Activated CD8-positive, alpha-beta memory T cell treated with anti-CD3 and anti-CD28 coated beads, Interleukin-2, amount 10 ng/mL, durations not matched to agents 7 days and 5 days (primary cell): ENCODE measurements around the gene TSPAN15. TPM values are rescaled to one million over a fixed set of nuclear protein-coding genes. Genes with fewer than 3 reads are reported as not detected.
"Not testable (repeated sequence)": the region's sequence is repeated elsewhere in the genome, so short reads cannot be mapped to it uniquely, and the experiment has no call there.

Experiments
- ATAC-seq: fragments of 150-1000 bp; cut with Tn5 transposase; one replicate; pipeline ENCODE4 v1.10.0; 2021; ENCODE audit warnings: moderate library complexity
- CTCF ChIA-PET: fragments of 350-600 bp; sonication (Branson Sonifier 250); formaldehyde crosslinking; loops from one replicate; lab custom pipeline; 2021; ENCODE audit warnings: antibody characterized with exemption; lab: Charles Lee
- DNase-seq: peaks from one replicate; pipeline ENCODE4 v3.0.0-alpha.2; 2020
- H3K27ac Mint-ChIP-seq: one replicate; pipeline ENCODE4 v1.8.0; 2021; ENCODE audit warnings: mild to moderate bottlenecking, mixed read lengths
- H3K27me3 Mint-ChIP-seq: one replicate; pipeline ENCODE4 v1.8.0; 2021; ENCODE audit warnings: mixed read lengths
- H3K36me3 Mint-ChIP-seq: one replicate; pipeline ENCODE4 v1.8.0; 2021; ENCODE audit warnings: mild to moderate bottlenecking, mixed read lengths
- H3K4me1 Mint-ChIP-seq: one replicate; pipeline ENCODE4 v1.8.0; 2021; ENCODE audit warnings: mixed read lengths
- H3K4me3 Mint-ChIP-seq: one replicate; pipeline ENCODE4 v1.8.0; 2021; ENCODE audit warnings: mild to moderate bottlenecking, moderate library complexity, mixed read lengths
- H3K9me3 Mint-ChIP-seq: one replicate; pipeline ENCODE4 v1.8.0; 2022; ENCODE audit warnings: low read depth, mixed read lengths
- total RNA-seq, 2 experiments: library from RNA; stranded (reverse); gene quantifications; one replicate each; pipeline ENCODE4 v1.2.3, GENCODE V29; 2021

TSPAN15 gene
- total RNA-seq, 2 experiments from 2014 or later = 2.5 to 4.2 TPM

DNA sequence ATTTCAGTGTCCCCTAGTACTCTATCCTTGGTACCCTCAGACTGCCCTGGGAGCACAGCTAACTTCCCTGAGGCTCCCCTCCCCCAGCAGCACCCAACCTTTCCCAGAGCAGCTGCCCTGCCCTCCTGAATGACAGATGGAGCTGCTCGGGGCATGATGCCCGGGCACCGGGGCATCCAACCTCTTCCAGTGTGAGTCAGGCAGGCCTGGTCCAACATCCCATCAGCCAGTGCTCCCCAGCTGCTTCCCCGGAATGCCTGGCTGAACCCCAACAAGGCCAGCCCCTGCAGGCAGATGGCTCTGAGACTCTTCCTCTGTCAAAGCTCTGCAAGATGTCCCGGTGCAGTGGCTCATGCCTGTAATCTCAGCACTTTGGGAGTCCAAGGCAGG, 11.9 kb upstream of the TSPAN15 start:
- CTCF ChIA-PET = interaction anchor here (1.1 to 2.0 kb wide), 2 partner anchors 10 to 77 kb away, joined by 3 to 6 read pairs; no protein-coding TSS in a partner anchor
- DNase-seq (no peak), ATAC-seq (no peak)
- H3K27me3 Mint-ChIP-seq = peaks cover 33% of the 10 kb centered on the region
- no peaks in the 10 kb centered on the region for H3K4me1 Mint-ChIP-seq
- no peaks in the 10 kb centered on the region for H3K9me3 Mint-ChIP-seq
- no peaks in the 10 kb centered on the region for H3K36me3 Mint-ChIP-seq
- no peak overlapping the region for H3K4me3 Mint-ChIP-seq
- no peak overlapping the region for H3K27ac Mint-ChIP-seq

DNA sequence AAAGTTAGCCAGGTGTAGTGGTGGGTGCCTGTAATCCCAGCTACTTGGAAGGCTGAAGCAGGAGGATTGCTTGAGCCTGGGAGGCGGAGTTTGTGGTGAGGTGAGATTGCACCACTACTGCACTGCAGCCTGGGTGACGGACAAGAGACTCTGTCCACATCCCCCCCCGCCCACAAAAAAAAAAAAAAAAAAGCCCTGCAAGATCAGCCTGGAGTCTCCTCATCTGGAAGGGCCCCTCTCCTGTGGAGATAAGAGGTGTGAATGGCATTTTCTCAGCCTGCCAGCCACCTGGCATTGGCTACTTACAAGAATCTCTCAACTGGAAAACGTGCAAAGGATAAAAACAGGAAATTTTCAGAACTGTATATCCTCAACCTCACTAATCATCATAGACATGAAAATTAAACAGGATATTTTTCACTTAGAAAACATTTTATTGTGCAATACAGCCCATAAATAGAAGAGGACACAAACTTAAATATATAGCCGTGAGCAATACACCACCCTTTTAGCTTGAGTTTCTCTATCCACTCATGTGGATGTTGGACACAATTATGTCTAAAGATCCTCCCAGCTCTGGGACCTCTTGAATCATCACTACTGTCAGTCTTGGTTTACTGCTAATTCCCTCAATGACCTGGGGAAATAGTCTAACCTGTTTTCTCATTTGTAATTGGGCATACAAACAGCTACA, 11.3 kb upstream of the TSPAN15 start:
- DNase-seq (no peak), ATAC-seq (no peak)
- no peaks in the 10 kb centered on the region for H3K9me3 Mint-ChIP-seq
- no peak overlapping the region for H3K27ac Mint-ChIP-seq
- no peaks in the 10 kb centered on the region for H3K36me3 Mint-ChIP-seq
- CTCF ChIA-PET = interaction anchor here (1.1 to 1.2 kb wide), 3 partner anchors 9 to 76 kb away, joined by 3 read pairs; no protein-coding TSS in a partner anchor
- H3K4me1 Mint-ChIP-seq = no peaks in the 10 kb centered on the region
- H3K27me3 Mint-ChIP-seq = peaks cover 32% of the 10 kb centered on the region
- H3K4me3 Mint-ChIP-seq = no peak overlapping the region

DNA sequence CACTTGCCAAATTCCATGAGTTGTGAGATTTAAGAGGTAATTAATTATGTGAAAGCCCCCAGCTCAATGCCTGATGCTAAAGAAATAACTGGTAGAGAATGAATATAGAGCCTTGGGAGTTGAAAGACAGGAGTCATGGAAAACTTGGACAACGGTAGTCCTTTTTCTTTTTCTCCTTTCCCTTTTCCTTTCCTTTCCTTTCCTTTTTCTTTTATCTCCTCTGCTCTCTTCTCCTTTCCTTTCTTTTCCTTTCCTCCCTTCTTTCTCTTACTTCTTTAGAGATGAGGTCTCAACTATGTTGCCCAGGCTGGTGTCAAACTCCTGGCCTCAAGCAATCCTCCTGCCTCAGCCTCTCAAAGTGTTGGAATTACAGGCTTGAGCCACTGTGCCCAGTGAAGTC, 7.9 kb upstream of the TSPAN15 start:
- H3K36me3 Mint-ChIP-seq = no peaks in the 10 kb centered on the region
- no peak overlapping the region for H3K4me3 Mint-ChIP-seq
- CTCF ChIA-PET = interaction anchor here (0.6 kb wide), 1 partner anchor 145 kb away, joined by 3 read pairs; no protein-coding TSS in a partner anchor
- ATAC-seq (no peak), DNase-seq (no peak)
- no peaks in the 10 kb centered on the region for H3K9me3 Mint-ChIP-seq
- peaks cover 26% of the 10 kb centered on the region for H3K27me3 Mint-ChIP-seq
- H3K4me1 Mint-ChIP-seq = peaks cover 10% of the 10 kb centered on the region
- H3K27ac Mint-ChIP-seq = no peak overlapping the region

DNA sequence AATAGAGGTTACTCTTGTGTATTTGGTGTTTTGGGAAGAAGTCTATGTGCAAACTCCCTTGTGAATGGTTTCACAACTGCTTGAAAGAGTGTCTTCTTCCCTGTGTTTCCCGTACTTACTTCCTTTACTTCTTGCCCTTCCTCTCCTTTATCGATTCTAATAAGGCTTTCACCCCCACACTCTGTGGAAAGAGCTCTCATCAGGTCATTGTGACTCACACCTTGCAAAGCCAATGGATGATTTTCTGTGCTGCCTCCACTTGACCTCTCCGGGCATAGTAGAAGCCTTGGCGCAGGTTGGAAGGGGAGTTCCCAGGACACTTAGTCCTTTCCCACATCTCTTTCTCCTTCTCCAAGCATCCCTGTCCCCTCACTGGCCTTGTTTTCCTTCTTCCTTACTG, 6.2 kb upstream of the TSPAN15 start:
- Mint-ChIP-seq H3K9me3 (no peaks in the 10 kb centered on the region), H3K4me3 (no peak overlapping the region), H3K27me3 (peaks cover 18% of the 10 kb centered on the region), H3K4me1 (peaks cover 17% of the 10 kb centered on the region), H3K27ac (no peak overlapping the region), H3K36me3 (no peaks in the 10 kb centered on the region)
- DNase-seq (no peak), ATAC-seq (no peak)
- CTCF ChIA-PET = no interaction called here

DNA sequence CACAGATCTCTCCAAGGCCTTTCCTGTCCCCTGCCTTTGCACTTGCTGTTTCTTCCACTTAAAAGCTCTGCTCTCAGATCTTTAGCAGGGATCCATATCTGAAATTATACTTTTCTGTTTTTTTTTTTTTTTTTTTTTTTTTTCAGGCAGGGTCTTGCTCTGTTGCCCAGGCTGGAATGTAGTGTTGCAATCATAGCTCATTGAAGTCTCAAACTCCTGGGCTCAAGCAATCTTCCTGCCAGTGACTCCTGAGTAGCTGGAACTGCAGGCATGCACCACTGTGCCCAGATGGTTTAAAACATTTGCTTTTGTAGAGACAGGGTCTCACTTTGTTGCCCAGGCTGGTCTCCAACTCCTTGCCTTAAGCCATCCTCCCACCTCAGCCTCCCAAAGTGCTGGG, 5.0 kb upstream of the TSPAN15 start:
- H3K4me3 Mint-ChIP-seq = no peak overlapping the region
- CTCF ChIA-PET = interaction anchor here (0.9 to 4.3 kb wide), 8 partner anchors 10 to 196 kb away, joined by 3 to 16 read pairs (median 3); no protein-coding TSS in a partner anchor
- H3K4me1 Mint-ChIP-seq = peaks cover 21% of the 10 kb centered on the region
- H3K27ac Mint-ChIP-seq = no peak overlapping the region
- H3K27me3 Mint-ChIP-seq = peaks cover 17% of the 10 kb centered on the region
- ATAC-seq (no peak), DNase-seq (no peak)
- no peaks in the 10 kb centered on the region for H3K9me3 Mint-ChIP-seq
- H3K36me3 Mint-ChIP-seq = no peaks in the 10 kb centered on the region

DNA sequence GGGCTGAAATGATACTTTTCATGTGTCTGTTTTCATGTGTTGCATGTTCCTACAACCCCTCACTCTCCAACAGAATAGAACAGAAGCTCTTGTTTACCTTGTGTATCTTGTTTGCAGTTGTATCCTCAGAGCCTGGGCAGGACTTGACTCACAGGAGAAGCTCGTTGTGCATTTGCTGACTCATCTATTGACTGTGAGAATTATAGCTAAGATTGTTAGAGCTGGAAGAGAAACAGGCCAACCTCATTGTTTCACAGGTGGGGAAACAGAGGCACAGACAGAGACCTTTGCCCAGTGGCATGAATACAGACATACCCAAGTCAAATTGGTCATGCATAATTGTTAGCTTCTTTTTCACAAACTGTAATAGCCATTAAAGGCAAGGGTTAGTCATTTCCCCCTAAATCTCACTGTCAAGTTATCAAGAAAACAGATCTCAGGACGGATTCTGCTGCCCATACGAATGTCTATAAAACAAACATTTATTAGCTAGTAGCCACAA, 4.6 kb upstream of the TSPAN15 start:
- ATAC-seq = no peak
- no peak overlapping the region for H3K4me3 Mint-ChIP-seq
- no peak for DNase-seq
- H3K4me1 Mint-ChIP-seq = peaks cover 21% of the 10 kb centered on the region
- H3K9me3 Mint-ChIP-seq = no peaks in the 10 kb centered on the region
- CTCF ChIA-PET = interaction anchor here (0.8 to 4.3 kb wide), 11 partner anchors 10 to 670 kb away, joined by 3 to 16 read pairs (median 3); no protein-coding TSS in a partner anchor
- peaks cover 14% of the 10 kb centered on the region for H3K27me3 Mint-ChIP-seq
- H3K36me3 Mint-ChIP-seq = no peaks in the 10 kb centered on the region
- H3K27ac Mint-ChIP-seq = no peak overlapping the region

DNA sequence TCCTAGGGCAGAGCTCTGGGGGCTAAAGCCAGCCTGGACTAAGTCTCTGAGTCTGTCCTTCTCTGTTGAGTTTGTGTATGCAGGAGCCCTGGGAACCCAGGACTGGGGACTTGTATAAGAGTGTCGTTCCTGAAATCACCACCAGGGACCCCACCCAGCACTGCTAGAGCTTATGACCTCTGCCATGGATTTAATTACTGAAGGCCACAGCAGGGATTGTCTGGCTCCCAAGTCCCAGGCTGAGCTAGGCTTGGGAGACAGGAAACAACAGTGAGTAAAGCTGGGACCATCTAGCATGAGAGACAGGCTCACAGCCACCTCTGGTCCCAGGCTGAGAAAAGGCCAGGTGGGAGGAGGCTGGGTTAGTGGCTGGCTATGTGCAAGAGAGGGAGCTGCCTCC, 1.4 kb upstream of the TSPAN15 start:
- Mint-ChIP-seq H3K4me3 (no peak overlapping the region), H3K27me3 (peaks cover 17% of the 10 kb centered on the region), H3K27ac (peak overlapping the region; percentile 63), H3K36me3 (no peaks in the 10 kb centered on the region), H3K4me1 (peaks cover 28% of the 10 kb centered on the region), H3K9me3 (no peaks in the 10 kb centered on the region)
- ATAC-seq = peak; percentile 67
- peak; percentile 65 for DNase-seq
- CTCF ChIA-PET = interaction anchor here (0.7 to 6.8 kb wide), 13 partner anchors 10 to 66 kb away, joined by 3 to 23 read pairs (median 6); no protein-coding TSS in a partner anchor

DNA sequence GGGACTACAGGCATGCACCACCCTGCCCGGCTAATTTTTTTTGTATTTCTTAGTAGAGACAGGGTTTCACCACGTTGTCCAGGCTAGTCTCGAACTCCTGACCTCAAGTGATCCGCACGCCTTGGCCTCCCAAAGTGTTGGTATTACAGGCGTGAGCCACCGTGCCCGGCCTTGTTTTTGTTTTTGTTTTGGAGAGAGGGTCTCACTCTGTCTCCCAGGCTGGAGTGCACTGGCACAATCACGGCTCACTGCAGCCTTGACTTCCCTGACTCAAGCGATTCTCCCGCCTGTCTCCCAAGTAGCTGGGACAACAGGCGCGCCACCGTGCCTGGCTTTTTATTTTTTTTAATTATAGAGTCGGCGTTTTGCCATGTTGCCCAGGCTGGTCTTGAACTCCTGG, 870 bp upstream of the TSPAN15 start:
- not testable (repeated sequence) for H3K36me3 Mint-ChIP-seq, ATAC-seq, H3K9me3 Mint-ChIP-seq, DNase-seq, H3K27ac Mint-ChIP-seq, H3K4me3 Mint-ChIP-seq
- H3K27me3 Mint-ChIP-seq = peaks cover 17% of the 10 kb centered on the region
- peaks cover 28% of the 10 kb centered on the region for H3K4me1 Mint-ChIP-seq
- CTCF ChIA-PET = interaction anchor here (0.7 to 6.8 kb wide), 13 partner anchors 10 to 65 kb away, joined by 3 to 23 read pairs (median 6); no protein-coding TSS in a partner anchor

DNA sequence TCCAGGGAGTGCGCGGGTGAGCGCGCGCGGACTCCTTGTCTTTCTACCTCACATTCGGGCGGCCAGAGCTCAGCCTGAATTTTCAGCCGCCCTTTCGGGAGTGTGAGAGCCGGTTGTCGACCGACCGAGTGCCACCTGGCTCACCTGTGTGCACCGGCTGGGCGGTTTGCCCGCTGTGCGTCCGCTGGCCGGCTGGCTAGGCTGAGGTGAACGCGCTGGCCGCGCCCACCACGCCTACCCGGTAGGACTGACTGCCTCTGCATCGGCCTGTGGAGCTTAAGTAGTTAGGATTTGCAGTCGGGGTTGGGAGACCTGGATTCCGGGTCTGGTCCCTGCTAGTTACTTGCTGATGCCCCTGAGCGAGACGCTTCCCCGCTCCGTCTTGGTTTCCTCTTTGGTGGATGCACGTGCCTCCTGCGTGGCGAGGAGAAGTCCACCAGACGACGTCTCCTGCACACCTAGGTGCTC, 553 bp downstream of the TSPAN15 start:
- CTCF ChIA-PET = interaction anchor here (0.9 to 6.8 kb wide), 5 partner anchors 8 to 178 kb away, joined by 3 to 23 read pairs (median 4); no protein-coding TSS in a partner anchor

DNA sequence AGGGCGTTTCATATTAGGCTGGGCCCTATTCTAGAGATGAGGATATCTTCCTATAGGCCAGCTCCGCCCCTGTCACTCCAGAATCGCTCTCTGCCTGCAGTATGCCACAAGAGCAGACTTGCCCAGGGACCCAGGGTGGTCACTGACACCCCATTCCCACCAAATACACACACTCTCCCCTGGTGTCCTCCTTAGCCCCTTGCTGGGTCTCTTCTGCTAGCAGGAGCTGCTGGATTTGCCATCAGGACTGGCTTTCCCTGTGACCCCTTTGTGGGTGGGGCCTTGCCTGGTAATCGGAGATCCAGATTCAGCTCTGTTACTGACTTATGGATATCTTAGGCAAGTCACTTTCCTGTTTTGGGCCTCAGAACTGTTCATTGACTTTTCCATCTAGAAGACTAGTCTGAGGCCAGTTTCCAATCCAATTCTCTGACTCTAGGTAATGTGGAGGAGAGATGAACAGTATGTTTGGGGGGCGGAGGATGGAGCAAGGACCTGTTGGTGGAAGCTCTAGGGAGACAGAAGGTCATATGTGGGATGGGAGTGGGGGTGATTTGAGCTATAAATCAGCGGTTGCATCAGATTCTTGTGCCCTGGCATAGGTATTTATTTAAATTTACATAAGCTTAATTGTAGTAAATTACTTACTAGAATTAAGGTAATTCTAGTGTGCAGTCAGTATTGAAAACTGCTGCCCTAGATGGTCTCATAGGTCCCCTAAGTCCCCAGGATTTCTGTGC, 1.6 kb downstream of the TSPAN15 start:
- Mint-ChIP-seq H3K4me3 (peak overlapping the region; percentile 73), H3K4me1 (peaks cover 18% of the 10 kb centered on the region), H3K36me3 (no peaks in the 10 kb centered on the region), H3K27me3 (peaks cover 17% of the 10 kb centered on the region), H3K9me3 (no peaks in the 10 kb centered on the region), H3K27ac (no peak overlapping the region)
- ATAC-seq (no peak), DNase-seq (no peak)
- CTCF ChIA-PET = interaction anchor here (0.9 to 6.8 kb wide), 4 partner anchors 7 to 177 kb away, joined by 3 to 23 read pairs (median 4); no protein-coding TSS in a partner anchor

More for the DNA sequence above, 553 bp downstream of the TSPAN15 start:
- ATAC-seq (peak; percentile 12), DNase-seq (no peak)
- no peaks in the 10 kb centered on the region for H3K9me3 Mint-ChIP-seq
- peaks cover 23% of the 10 kb centered on the region for H3K4me1 Mint-ChIP-seq
- no peak overlapping the region for H3K27ac Mint-ChIP-seq
- H3K4me3 Mint-ChIP-seq = peak overlapping the region; percentile 73
- no peaks in the 10 kb centered on the region for H3K36me3 Mint-ChIP-seq
- peaks cover 17% of the 10 kb centered on the region for H3K27me3 Mint-ChIP-seq

DNA sequence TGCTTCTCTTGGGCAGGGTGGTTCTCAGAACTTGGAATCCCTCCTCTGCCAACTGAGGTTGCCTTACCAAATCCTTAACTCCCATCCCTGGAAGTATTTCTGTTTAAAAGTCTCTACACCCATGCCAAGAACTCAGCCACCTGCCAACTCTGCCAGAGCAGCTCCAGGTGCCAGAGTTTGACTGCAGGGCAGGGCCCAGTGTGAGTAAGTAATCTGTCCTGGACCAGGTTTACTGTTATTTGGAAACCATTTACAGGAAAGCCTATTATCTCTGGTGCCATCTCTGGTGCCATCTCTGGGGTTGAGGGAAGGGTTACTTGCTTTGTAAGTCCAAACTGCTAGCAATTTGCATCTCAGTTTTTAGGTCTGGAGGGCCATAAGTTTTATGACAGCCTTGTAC, 2.5 kb downstream of the TSPAN15 start:
- Mint-ChIP-seq H3K27ac (no peak overlapping the region), H3K4me1 (peaks cover 18% of the 10 kb centered on the region), H3K4me3 (no peak overlapping the region), H3K27me3 (peaks cover 13% of the 10 kb centered on the region), H3K9me3 (no peaks in the 10 kb centered on the region), H3K36me3 (no peaks in the 10 kb centered on the region)
- DNase-seq (no peak), ATAC-seq (no peak)
- CTCF ChIA-PET = interaction anchor here (0.8 to 6.8 kb wide), 2 partner anchors 11 to 53 kb away, joined by 3 to 23 read pairs; no protein-coding TSS in a partner anchor

DNA sequence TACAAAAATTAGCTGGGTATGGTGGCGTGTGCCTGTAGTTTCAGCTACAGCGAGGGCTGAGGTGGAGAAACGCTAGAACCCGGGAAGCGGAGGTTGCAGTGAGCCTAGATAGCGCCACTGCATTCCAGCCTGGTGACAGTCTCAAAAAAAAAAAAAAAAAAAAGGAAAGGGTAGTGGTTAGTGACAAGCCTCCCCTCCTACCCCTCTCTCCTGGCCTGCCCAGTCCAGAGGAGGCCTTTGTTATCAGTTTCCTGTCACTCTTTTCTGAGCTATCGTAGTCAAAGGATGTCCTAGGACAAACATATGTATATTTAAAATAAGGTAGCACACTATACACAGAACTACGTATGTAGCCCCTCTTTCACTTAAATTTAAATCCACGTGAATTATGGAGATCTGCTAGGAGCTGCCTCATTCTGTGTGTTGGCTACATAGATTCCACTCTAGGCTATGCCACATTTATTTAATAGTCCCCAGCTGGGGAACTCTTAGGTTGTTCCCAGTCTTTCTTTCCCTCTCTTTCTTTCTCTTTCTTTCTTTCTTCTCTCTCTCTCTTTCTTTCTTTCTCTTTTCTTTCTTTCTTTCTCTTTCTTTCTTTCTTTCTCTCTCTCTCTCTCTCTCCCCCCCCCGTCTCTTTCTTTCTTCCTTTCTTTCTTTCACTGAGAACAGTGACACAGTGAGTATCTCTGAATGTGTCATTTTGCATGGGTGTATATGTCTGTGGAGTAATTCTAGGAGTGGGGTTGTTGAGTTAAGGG, 3.9 kb downstream of the TSPAN15 start:
- no peaks in the 10 kb centered on the region for H3K36me3 Mint-ChIP-seq
- DNase-seq (no peak), ATAC-seq (no peak)
- H3K9me3 Mint-ChIP-seq = no peaks in the 10 kb centered on the region
- peaks cover 13% of the 10 kb centered on the region for H3K27me3 Mint-ChIP-seq
- H3K4me1 Mint-ChIP-seq = peaks cover 11% of the 10 kb centered on the region
- CTCF ChIA-PET = interaction anchor here (1.3 to 6.8 kb wide), 3 partner anchors 8 to 52 kb away, joined by 5 to 23 read pairs (median 6); no protein-coding TSS in a partner anchor
- no peak overlapping the region for H3K4me3 Mint-ChIP-seq
- H3K27ac Mint-ChIP-seq = no peak overlapping the region
